K562 treated with DMSO at 1 percent for 48 hours (cell line): ENCODE measurements around the gene MYOCD. TPM values are rescaled to one million over a fixed set of nuclear protein-coding genes. Genes with fewer than 3 reads are reported as not detected.

Experiments
- total RNA-seq: library from RNA; unstranded; fragments of 300-600 nt; gene quantifications from 2 replicates; pipeline ENCODE4 v1.2.3, GENCODE V29; 2022; ENCODE audit warnings: low replicate concordance; ENCODE audit errors: extremely low read depth

Gene MYOCD, protein sequence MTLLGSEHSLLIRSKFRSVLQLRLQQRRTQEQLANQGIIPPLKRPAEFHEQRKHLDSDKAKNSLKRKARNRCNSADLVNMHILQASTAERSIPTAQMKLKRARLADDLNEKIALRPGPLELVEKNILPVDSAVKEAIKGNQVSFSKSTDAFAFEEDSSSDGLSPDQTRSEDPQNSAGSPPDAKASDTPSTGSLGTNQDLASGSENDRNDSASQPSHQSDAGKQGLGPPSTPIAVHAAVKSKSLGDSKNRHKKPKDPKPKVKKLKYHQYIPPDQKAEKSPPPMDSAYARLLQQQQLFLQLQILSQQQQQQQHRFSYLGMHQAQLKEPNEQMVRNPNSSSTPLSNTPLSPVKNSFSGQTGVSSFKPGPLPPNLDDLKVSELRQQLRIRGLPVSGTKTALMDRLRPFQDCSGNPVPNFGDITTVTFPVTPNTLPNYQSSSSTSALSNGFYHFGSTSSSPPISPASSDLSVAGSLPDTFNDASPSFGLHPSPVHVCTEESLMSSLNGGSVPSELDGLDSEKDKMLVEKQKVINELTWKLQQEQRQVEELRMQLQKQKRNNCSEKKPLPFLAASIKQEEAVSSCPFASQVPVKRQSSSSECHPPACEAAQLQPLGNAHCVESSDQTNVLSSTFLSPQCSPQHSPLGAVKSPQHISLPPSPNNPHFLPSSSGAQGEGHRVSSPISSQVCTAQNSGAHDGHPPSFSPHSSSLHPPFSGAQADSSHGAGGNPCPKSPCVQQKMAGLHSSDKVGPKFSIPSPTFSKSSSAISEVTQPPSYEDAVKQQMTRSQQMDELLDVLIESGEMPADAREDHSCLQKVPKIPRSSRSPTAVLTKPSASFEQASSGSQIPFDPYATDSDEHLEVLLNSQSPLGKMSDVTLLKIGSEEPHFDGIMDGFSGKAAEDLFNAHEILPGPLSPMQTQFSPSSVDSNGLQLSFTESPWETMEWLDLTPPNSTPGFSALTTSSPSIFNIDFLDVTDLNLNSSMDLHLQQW
- not detected in 2 replicates for total RNA-seq

DNA sequence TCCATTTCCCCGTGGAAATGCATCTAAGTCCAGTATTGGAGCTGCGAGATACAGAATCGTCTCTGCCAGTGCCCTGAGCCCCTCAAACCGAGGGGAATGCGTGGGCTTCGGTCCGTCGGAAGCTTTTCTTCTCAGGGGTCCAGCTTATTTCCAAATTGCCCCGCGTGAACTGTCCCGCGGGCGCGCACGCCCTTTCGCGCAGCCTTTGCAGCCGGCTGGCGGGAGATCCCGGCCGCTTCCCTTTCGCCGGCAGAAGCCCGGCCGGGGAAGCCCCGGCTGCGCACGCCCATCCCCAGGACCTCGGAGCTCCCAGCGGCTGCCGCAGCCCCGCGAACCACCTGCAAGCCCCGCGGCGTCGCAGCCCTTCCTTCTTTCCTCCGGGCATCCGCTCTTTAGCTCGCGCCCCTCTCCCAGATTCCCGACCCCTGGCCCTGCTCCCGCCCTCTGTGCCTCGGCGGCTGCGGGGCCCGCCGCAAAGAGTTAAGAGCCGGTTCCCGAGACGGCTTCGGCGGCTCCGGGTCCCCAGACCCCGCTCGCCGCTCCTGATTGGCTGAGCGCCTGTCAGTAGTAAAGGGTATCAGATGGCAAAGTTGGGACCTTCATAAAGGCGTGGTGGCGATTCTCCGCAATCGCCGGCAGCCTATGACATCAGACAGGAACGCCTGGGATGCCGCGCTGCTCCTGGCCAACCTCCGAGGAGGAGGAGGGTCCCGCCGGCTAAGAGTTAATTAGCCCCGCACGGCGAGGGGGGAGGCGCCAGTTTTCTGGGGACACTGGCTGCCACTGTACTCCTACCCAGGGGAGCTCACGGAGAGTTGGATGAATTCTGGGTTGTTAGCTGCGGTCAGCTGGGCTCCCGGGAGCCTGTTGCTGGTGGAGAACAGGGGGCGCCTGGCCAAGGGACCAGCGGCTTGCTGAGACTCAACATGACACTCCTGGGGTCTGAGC lies at the start of gene MYOCD:
Gene MYOCD (plus strand): TSS at position 628 of the 948 bp plus-strand sequence. CDS start 299 bp downstream, at position 927.

DNA sequence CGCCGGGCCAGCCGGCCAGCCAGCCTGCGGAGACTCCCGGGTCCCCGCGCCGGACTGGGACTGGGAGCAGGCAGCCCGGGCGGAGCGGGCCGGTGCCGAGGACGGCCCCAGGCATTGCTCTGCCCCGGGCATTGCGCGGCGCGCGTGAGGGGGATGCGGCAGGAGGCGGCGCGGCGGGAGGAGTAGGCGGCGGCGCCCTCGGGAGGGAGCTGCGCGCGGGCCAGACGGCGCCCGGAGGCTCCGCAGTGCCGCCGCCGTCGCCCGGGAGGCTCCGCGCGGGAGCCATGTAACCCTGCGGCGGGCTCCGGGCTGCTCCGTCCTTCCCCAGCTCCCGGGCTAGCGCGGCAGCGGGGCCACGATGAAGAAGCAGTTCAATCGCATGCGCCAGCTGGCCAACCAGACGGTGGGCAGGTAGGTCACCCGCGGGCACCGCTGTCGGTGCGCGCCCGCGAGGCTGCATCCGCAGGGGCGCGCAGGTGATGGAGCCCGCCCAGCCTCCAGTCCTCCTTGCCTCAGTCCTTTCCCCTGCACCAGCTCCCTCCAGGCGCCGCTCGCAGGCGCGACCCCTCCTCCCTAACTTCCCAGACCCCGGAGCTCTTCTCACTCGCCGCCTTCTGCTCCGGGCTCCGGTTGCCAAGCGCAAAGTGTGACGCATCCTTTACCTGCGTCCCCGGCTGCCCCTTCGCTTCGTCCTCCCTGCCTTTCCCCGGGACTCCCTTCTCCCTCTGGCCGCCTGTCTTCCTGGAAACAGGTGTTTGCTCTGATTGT lies 124.0 kb downstream of the MYOCD start, which contains the start of gene ARHGAP44:
Gene ARHGAP44 (plus strand): TSS at position 18 of the 768 bp plus-strand sequence. CDS start 341 bp downstream, at position 359.

Other genes with a start within 250 kb of the MYOCD start
- gene ARHGAP44, start 123.6 kb downstream of the MYOCD start, total RNA-seq: not detected in 2 replicates